GM12892 (cell line): ENCODE measurements around the gene OR8G1.

Experiments used
- DNase-seq: peaks from one replicate; pipeline ENCODE4 v3.0.0; 2011; ENCODE audit not compliant: insufficient read length
- FAIRE-seq: peaks from 2 replicates; lab custom pipeline; 2011; peaks lifted over from hg19 to GRCh38; lab: Jason Lieb, UNC
- POLR2A ChIP-seq: IDR thresholded peaks from 2 replicates; pipeline ENCODE4 v1.6.1; 2011; ENCODE audit warnings: low read depth, low read length, control low read depth
- POLR2AphosphoS5 ChIP-seq: IDR thresholded peaks from 2 replicates; pipeline ENCODE4 v1.6.1; 2011; ENCODE audit warnings: low read depth, low read length, control low read depth
- TAF1 ChIP-seq: IDR thresholded peaks from 2 replicates; pipeline ENCODE4 v1.6.1; 2011; ENCODE audit warnings: low read depth, mild to moderate bottlenecking, control low read depth, low read length, borderline replicate concordance

Gene OR8G1

DNA sequence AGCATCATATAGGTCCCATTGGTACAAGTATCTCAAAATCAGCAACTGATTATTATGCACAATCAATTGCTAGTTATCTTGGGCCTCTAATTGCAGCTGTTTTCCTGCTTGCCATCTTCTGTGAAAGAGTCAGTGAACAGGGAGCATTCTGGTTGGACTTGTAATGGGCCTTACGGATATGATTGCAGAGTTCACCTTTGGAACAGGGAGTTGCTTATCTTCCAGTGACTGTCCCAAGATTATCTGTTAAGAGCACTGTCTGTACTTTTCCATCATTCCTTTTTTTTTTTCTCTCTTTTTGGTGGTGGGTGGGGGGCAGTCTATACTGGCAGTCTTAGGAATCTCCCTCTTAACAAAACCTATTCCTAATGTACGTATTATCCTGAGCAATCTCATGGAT lies 33.1 kb downstream of the OR8G1 start:
- FAIRE-seq = no peak
- TF ChIP-seq POLR2AphosphoS5 = no peak
- no peak for TF ChIP-seq POLR2A
- TF ChIP-seq TAF1 = no peak
- no peak for DNase-seq

DNA sequence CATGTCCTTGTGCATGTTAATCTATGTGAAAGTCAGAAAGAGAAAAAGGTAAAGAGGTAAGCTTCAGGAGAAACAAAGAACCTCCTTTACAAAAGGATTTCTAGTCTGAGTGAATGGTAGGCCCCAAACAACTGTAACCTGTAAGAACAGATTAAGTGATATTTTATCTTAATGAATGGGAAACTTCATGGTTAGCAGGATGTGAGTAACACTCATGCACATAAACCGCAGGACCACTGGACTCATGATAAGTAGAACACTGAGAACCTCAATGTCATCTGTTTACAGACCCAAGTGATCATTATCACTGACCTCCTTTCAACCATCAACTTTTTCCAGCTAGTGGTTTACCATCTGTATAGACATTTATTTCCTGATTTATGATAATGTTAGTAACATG lies 35.2 kb downstream of the OR8G1 start:
- FAIRE-seq = no peak
- no peak for DNase-seq
- TF ChIP-seq POLR2AphosphoS5 (no peak), TAF1 (no peak), POLR2A (no peak)

DNA sequence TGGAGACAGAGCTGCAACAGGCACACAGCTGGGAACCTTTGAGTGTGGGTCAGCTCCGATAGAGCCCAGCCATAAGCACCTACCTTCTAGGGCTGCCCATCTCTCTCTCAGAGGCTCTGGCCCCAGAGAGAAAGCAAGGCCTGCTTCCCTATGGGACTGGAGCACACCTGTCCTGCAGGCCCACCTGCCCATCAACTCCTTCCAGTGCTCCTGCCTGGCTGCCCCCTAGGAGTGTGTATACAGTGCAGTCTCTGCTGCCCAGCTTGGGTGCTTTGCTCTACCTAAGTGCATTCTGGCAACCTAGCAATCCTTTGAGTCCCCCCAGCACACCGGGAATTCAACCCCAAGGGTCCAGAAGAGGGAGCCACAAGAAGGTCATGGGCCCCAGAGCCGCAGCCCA lies 36.3 kb downstream of the OR8G1 start:
- no peak for TF ChIP-seq POLR2A
- TF ChIP-seq TAF1 = no peak
- no peak for TF ChIP-seq POLR2AphosphoS5
- no peak for DNase-seq
- FAIRE-seq = no peak

DNA sequence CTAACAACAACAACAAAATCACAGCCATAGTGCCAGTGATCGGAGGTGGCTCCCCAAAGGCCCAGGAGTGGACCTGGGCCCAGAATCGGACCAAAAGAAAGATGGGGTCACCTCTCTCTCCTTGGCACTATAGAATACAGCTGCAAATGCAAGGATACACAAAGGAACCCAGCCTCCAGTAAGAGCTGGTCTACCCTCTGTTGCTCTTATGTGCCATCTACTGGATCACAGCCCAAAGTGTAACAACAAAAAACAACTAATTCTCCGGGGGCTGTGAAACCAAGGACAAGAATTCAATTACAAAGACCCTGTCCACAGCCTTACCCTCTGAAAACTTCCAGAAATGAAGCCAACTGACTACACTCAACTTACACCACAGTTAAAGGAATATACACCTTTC lies 36.9 kb downstream of the OR8G1 start:
- no peak for TF ChIP-seq POLR2A
- TF ChIP-seq TAF1 = no peak
- no peak for TF ChIP-seq POLR2AphosphoS5

DNA sequence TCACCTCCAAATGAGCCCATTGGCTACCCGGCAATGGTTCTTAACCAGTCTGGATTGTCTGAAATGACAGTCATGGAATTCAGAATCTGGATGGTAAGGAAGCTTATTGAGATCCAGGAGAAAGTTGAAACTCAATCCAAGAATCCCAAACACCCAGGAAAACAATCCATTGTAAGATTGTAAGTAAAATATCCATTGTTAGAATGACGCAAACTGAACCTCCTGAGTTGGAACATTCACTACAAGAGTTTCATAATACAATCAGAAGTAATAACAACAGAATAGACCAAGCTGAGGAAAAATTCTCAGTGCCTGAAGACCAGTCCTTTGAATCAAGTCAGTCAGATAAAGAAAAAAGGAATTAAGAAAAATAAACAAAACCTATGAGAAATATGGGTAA lies 37.4 kb downstream of the OR8G1 start:
- TF ChIP-seq POLR2AphosphoS5 (no peak), TAF1 (no peak), POLR2A (no peak)
- DNase-seq = no peak

More for the DNA sequence above, 36.9 kb downstream of the OR8G1 start:
- no peak for DNase-seq
- no peak for FAIRE-seq

DNA sequence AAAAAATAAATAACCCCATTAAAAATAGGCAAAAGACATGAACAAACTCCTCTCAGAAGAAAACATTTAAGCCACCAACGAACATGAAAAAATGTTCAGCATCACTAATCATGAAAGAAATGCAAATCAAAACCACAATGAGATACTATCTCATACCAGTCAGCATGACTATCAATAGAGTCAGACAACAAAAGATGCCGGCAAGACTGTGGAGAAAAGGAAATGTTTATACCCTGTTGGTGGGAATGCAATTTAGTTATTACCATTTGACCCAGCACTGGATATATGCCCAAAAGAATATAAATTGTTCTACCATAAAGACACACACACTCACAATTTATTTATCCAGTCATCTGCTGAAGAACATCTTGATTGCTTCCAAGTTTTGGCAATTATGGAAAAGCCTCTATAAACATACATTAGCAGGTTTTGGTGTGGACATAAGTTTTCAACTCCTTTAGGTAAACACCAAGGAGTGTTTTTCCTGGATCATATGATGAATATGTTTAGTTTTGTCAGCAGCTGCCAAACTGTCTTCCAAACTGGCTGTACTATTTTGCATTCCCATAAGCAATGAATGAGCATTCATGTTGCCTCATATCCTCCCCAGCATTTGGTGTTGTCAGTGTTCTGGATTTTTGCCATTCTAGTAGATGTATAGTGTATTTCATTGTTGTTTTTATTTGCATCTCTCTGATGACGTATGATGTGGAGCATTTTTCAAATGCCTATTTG lies 44.9 kb downstream of the OR8G1 start:
- FAIRE-seq (no peak), DNase-seq (no peak)
- TF ChIP-seq TAF1 = no peak
- TF ChIP-seq POLR2A = no peak
- no peak for TF ChIP-seq POLR2AphosphoS5

More for the DNA sequence above, 37.4 kb downstream of the OR8G1 start:
- FAIRE-seq = no peak

DNA sequence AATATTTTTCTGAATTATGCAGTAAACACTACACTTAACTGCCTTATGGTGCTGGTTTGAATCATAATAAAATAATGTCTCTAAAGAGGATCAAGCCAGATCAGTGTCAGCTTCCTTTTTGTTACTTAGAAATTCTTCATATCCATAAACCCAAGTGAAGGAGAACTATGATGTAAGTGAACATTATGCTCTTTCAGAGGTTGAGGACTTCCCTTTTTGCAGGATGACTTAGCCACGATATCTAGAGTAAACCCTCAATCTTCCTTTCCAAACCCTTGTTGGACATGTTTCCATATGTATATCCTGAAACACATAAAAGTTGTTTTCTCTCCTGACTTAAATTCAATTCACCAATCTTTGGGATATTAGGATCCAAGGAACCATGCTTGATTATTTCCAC lies 53.8 kb downstream of the OR8G1 start:
- FAIRE-seq (no peak), DNase-seq (no peak)
- TF ChIP-seq TAF1 = no peak
- no peak for TF ChIP-seq POLR2AphosphoS5
- no peak for TF ChIP-seq POLR2A

DNA sequence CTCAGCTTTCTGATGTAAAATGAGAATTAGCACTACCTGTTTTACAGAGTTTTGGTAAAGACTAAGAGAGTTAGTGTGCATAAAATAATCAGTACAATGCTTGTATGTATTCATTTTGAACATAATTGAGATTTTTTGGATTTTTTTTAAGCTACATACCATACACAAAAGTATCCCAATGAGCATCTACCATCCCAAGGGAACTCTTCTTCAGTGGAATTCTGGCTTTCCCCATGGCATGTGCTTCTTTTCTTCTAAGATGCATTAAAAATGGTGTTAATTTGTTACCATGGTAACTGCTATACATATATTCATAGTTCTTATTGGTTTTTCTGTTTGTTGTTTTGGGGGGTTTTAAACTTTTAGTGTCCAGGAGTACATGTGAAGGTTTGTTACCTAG lies 55.1 kb downstream of the OR8G1 start:
- no peak for FAIRE-seq
- TF ChIP-seq POLR2AphosphoS5 (no peak), POLR2A (no peak), TAF1 (no peak)

DNA sequence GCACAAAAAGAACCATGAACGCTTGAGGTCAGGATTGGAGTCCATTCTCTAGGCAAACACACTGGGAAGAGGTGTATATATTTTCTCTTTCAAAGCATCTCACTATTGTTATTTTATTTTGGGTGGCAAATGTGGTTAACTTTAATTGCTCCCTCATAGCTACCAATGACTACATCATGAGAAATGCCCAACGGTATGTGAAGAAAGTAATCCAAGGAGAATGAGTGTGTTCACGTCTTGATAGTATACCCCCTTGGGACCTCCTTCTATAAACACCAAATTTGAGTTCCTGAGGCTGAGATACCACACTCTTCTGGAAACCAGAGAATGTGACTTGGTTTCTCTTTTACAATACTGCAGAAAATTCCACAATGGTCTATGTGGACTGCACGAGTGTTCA lies 57.0 kb downstream of the OR8G1 start:
- TF ChIP-seq POLR2AphosphoS5 = no peak
- TF ChIP-seq TAF1 = no peak
- TF ChIP-seq POLR2A = no peak
- DNase-seq = no peak
- no peak for FAIRE-seq

More for the DNA sequence above, 55.1 kb downstream of the OR8G1 start:
- DNase-seq = no peak

DNA sequence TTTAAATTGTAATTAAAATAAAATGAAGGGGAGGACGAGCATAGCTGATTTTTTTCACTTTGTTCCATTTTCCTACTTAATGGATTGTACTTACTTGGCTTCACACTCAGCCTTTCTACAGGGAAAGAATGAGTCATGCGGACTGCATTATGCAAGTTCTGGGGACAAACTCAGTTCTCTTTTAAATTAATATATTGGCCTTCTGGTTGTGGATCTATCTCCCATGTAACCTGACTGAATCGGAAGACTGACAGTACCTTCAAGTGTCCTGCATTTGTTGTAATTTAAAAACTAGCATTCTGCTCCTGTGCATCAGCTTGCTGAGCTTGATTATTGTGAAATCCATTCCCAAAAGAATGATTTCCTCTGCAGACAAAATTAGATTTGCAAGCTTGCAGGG lies 60.7 kb downstream of the OR8G1 start:
- no peak for FAIRE-seq
- TF ChIP-seq TAF1 (no peak), POLR2A (no peak), POLR2AphosphoS5 (no peak)
- no peak for DNase-seq

DNA sequence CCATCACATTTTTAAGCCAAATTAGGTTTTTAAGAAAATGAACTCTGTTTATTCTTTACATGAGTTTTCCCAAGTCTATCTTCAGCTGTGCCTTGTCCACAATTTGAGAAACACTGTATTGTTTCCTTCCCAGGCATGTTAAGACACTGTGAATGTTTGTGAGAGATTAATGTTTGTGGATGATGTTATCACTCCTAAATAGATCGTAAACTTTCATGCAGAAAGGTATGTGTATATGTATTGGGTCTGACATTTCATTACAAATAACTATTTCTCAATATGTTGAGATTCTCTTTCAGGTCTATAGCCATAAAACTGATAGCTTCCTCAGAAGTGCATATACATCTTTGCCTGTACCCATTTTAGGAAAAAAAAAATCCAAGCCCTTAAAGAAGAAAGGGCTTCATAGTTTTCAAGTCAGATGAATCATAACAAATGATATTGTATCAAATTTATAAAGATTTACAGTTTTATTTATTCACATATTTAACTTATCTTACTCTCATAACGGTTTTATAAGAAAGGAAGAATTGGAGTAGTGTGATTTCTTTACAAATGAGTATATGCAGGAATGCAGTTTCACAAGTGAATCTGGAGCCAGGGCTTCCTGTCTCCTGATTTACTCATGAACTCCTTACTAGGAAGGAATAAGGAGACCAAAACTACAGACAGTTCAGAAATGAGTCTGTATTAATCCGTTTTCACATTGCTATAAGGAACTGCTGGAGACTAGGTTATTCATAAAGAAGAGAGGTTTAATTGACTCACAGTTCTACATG lies 61.6 kb downstream of the OR8G1 start:
- FAIRE-seq (no peak), DNase-seq (no peak)
- TF ChIP-seq POLR2AphosphoS5 = no peak
- no peak for TF ChIP-seq POLR2A
- no peak for TF ChIP-seq TAF1
